Chondrocyte (in vitro differentiated cells): ENCODE data around the gene PVR. TPM values are rescaled to one million over a fixed set of nuclear protein-coding genes. Genes with fewer than 3 reads are reported as not detected.

Source experiments
- DNase-seq: peaks from one replicate; pipeline ENCODE4 v3.0.0; 2021; ENCODE audit warnings: mixed read lengths, low spot score
- H3K27ac Mint-ChIP-seq: one replicate; pipeline ENCODE4 v1.8.0; 2021; ENCODE audit warnings: mild to moderate bottlenecking, moderate library complexity, mixed read lengths; ENCODE audit not compliant: unreplicated experiment
- H3K27me3 Mint-ChIP-seq: 2 replicates; pipeline ENCODE4 v1.8.0; 2021; ENCODE audit warnings: low read depth, mixed read lengths
- H3K36me3 Mint-ChIP-seq: 2 replicates; pipeline ENCODE4 v1.8.0; 2021; ENCODE audit warnings: low read depth, mixed read lengths
- H3K4me1 Mint-ChIP-seq: 2 replicates; pipeline ENCODE4 v1.8.0; 2021; ENCODE audit warnings: low read depth, mild to moderate bottlenecking, mixed read lengths
- H3K4me3 Mint-ChIP-seq: one replicate; pipeline ENCODE4 v1.8.0; 2021; ENCODE audit warnings: mild to moderate bottlenecking, moderate library complexity, mixed read lengths; ENCODE audit not compliant: unreplicated experiment
- H3K9me3 Mint-ChIP-seq: 2 replicates; pipeline ENCODE4 v1.8.0; 2021; ENCODE audit warnings: low read depth, mixed read lengths
- total RNA-seq: library from RNA; stranded (reverse); gene quantifications from 3 replicates; pipeline ENCODE4 v1.2.1, GENCODE V29; 2021
- TF ChIP-seq, protein P1 (sequence below): fragments of 200-600 bp; sonication (generic); IDR thresholded peaks from 2 replicates; pipeline ENCODE4 v1.5.0; 2021; ENCODE audit warnings: antibody characterized with exemption, mild to moderate bottlenecking, moderate library complexity

PVR gene
- total RNA-seq, 1 donor from 2014 or later = 89.7 TPM

DNA sequence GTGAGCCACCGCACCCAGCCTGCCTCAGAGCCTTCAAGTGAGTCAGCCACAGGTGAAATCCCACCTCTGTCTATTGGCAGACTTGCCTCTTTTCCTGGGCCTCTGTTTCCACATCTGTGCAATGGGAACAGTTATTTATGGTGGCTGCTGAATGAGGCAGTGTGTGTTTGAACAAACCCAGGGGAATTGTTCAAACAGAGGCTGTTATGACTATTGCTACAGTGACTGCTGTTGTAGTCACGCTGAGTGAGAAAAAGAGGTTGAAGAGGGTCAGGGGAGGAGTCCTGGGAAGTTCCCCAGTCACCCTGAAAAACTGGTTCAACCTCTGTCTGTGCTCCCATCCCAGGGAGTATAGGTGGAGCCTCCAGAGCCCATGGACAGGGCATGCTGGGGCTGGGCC lies 27.7 kb downstream of the PVR start, which contains the start of gene CEACAM19:
CEACAM19 (plus strand) TSS at position 83 of the 400 bp plus-strand sequence. CDS start 450 bp downstream, outside the sequence.
- Mint-ChIP-seq H3K9me3 (no peaks in the 10 kb centered on the region), H3K36me3 (peaks cover 2% of the 10 kb centered on the region), H3K4me3 (no peak within 1 kb of the TSS), H3K27me3 (no peaks in the 10 kb centered on the region), H3K27ac (no peak within 1 kb of the TSS), H3K4me1 (no peaks in the 10 kb centered on the region)
- TF ChIP-seq, protein P1, sequence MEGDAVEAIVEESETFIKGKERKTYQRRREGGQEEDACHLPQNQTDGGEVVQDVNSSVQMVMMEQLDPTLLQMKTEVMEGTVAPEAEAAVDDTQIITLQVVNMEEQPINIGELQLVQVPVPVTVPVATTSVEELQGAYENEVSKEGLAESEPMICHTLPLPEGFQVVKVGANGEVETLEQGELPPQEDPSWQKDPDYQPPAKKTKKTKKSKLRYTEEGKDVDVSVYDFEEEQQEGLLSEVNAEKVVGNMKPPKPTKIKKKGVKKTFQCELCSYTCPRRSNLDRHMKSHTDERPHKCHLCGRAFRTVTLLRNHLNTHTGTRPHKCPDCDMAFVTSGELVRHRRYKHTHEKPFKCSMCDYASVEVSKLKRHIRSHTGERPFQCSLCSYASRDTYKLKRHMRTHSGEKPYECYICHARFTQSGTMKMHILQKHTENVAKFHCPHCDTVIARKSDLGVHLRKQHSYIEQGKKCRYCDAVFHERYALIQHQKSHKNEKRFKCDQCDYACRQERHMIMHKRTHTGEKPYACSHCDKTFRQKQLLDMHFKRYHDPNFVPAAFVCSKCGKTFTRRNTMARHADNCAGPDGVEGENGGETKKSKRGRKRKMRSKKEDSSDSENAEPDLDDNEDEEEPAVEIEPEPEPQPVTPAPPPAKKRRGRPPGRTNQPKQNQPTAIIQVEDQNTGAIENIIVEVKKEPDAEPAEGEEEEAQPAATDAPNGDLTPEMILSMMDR = no peak
- DNase-seq = no peak

DNA sequence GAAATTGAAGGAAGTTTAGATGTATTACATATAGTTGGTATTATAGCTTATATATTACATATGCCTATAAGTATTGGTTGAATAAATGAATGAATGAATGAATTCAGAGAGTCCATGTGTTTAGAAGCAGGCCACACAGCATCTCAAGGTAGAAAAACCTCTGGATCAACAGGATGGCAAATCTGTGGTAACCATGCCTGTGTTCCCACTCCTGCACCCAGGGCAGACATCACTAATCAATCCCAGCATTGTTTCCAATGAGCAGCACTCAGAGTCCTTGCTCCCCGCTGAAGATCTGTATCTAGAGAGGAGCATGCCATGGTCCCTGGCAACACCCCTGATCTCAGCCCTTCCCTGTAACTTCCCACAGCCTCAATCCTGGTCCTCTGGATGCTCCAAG lies 28.5 kb downstream of the PVR start:
- Mint-ChIP-seq H3K36me3 (peaks cover 3% of the 10 kb centered on the region), H3K27ac (no peak overlapping the region), H3K9me3 (no peaks in the 10 kb centered on the region), H3K4me1 (peaks cover 4% of the 10 kb centered on the region), H3K4me3 (no peak overlapping the region), H3K27me3 (no peaks in the 10 kb centered on the region)
- no peak for DNase-seq
- TF ChIP-seq, protein P1 = no peak

DNA sequence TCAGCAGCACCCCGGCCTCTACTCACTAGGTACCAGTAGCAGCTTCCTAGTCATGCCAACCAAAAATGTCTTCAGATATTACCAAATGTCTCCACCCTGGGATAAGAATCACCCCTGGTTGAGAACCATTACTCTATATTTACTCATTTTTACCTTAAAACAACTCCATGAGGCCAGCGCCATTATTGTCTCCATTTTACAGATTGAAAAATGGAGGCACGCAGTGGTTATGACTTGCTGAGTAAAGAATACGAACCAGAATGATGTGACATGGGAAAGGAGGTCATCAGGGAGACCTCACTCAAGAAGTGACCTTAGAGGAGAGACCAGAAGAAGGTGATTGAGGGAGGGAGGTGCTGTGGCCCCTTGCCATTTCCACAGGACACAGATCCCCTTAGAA lies 29.8 kb downstream of the PVR start:
- no peak for DNase-seq
- H3K27ac Mint-ChIP-seq = no peak overlapping the region
- no peak overlapping the region for H3K4me3 Mint-ChIP-seq
- no peaks in the 10 kb centered on the region for H3K27me3 Mint-ChIP-seq
- peaks cover 3% of the 10 kb centered on the region for H3K36me3 Mint-ChIP-seq
- no peaks in the 10 kb centered on the region for H3K9me3 Mint-ChIP-seq
- H3K4me1 Mint-ChIP-seq = peaks cover 9% of the 10 kb centered on the region
- TF ChIP-seq, protein P1 = no peak

DNA sequence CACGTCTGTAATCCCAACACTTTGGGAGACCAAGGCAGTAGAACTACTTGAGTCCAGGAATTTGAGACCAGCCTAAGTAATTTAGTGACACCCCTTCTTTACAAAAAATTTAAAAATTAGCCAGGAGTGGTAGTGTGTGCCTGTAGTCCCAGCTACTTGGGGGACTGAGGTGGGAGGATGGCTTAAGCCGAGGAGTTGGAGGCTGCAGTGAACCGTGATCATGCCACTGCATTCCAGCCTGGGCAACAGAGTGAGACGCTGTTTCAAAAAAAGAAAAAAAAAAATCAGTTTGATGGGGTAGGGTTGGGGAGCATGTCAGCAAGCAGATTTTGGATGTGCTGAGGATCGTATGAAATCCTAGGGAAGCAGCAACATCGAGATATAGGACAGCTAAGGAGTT lies 31.8 kb downstream of the PVR start:
- TF ChIP-seq, protein P1 = no peak
- H3K4me1 Mint-ChIP-seq = peaks cover 9% of the 10 kb centered on the region
- no peaks in the 10 kb centered on the region for H3K9me3 Mint-ChIP-seq
- DNase-seq = no peak
- H3K27ac Mint-ChIP-seq = no peak overlapping the region
- H3K27me3 Mint-ChIP-seq = no peaks in the 10 kb centered on the region
- H3K36me3 Mint-ChIP-seq = peaks cover 6% of the 10 kb centered on the region
- H3K4me3 Mint-ChIP-seq = no peak overlapping the region

DNA sequence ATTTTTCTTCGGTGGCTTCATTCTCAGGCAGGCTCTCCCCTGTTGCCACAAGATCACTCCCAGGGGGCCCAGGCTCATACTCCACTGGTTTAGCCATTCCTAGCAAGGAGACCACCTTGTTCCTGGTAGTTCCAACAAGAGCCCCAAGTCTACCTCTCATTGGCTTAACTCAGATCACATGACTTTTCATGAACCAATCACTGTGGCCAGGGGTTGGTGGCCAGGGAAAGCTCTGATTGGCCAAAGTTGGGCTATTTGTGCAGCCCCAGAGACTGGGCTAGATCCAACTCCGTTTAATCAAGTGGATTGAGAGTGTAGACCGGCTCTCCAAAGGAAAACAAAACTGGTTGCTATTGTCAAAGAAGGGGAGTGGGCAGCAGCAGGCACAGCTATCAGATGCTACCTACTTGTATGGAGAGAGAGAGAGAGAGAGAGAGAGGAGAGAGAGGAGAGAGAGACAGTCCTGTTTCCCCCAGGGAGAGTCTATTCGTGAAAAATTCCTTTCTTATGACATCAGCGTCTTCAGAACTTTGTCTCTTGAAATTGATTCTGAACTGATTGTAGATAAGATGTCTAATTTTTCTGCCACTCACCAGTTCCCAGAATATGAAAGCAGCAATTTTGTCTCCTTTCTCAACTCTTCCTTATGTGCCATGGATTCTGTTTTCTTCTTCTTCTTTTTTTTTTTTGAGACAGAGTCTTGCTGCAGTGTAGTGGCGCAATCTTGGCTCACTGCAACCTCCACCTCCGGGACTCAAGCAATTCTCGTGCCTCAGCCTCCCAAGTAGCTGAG lies 33.5 kb downstream of the PVR start:
- H3K4me3 Mint-ChIP-seq = no peak overlapping the region
- H3K36me3 Mint-ChIP-seq = peaks cover 10% of the 10 kb centered on the region
- peaks cover 9% of the 10 kb centered on the region for H3K4me1 Mint-ChIP-seq
- TF ChIP-seq, protein P1 = no peak
- no peaks in the 10 kb centered on the region for H3K9me3 Mint-ChIP-seq
- H3K27ac Mint-ChIP-seq = peak overlapping the region; percentile 88
- no peak for DNase-seq
- no peaks in the 10 kb centered on the region for H3K27me3 Mint-ChIP-seq
